ENCODE measurements around the gene DYRK1A. TPM values are rescaled to one million over a fixed set of nuclear protein-coding genes. Genes with fewer than 3 reads are reported as not detected.

Gene DYRK1A
- total RNA-seq, 1 experiment from 2014 or later: 48.7 TPM

DNA sequence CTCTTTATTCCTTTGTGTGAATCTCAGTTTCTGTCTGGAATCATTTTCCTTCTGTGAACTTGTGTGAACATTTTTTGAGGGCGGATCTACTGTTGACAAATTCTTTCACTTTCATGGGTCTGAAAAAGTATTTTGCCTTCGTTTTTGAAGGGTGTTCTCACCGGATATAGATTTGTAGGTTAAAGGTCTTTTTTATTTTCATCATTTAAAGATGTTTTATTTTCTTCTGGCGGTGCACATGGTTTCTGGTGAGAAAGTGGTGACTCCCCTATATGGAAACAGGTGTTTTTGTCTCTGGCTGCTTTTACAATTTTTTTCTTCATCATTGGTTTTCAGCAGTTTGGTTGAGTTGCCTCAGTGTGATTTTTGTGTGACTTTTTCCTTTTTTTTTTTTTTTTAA is 94.9 kb downstream of the DYRK1A start:
- intact Hi-C loops (cut with micrococcal nuclease): no loop called here
- DNase-seq: no peak
- TF ChIP-seq EZH2phosphoT487 (IDR thresholded peaks at IDR 0.05; ENCODE audit: borderline replicate concordance, low read length) (no peak), EZH2 (IDR thresholded peaks at IDR 0.05; ENCODE audit: low read length, unreplicated experiment) (no peak)
- TF ChIP-seq, protein P1, sequence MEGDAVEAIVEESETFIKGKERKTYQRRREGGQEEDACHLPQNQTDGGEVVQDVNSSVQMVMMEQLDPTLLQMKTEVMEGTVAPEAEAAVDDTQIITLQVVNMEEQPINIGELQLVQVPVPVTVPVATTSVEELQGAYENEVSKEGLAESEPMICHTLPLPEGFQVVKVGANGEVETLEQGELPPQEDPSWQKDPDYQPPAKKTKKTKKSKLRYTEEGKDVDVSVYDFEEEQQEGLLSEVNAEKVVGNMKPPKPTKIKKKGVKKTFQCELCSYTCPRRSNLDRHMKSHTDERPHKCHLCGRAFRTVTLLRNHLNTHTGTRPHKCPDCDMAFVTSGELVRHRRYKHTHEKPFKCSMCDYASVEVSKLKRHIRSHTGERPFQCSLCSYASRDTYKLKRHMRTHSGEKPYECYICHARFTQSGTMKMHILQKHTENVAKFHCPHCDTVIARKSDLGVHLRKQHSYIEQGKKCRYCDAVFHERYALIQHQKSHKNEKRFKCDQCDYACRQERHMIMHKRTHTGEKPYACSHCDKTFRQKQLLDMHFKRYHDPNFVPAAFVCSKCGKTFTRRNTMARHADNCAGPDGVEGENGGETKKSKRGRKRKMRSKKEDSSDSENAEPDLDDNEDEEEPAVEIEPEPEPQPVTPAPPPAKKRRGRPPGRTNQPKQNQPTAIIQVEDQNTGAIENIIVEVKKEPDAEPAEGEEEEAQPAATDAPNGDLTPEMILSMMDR (conservative IDR thresholded peaks at IDR 0.05; ENCODE audit: low read depth, low read length): no peak
- Histone ChIP-seq H3K4me1 (ENCODE audit: insufficient read depth, low read length) (peaks cover 21% of the 10 kb centered on the region), H4K20me1 (ENCODE audit: low read length) (peaks cover 64% of the 10 kb centered on the region), H3K4me3 (ENCODE audit: low read length) (no peak overlapping the region), H3K79me2 (ENCODE audit: low read length) (peaks cover 97% of the 10 kb centered on the region), H3K9ac (ENCODE audit: low read length) (no peak overlapping the region), H3K36me3 (ENCODE audit: low read depth, low read length) (no peaks in the 10 kb centered on the region), H2AFZ (ENCODE audit: low read length) (no peak overlapping the region), H3K4me2 (ENCODE audit: low read length) (no peak overlapping the region), H3K9me3 (ENCODE audit: low read length) (no peaks in the 10 kb centered on the region), H3K9me2 (replicated peaks; ENCODE audit: low read length) (no peaks in the 10 kb centered on the region), H3F3A (ENCODE audit: low read length, unreplicated experiment) (no peaks in the 10 kb centered on the region), H3K27ac (ENCODE audit: low read length) (no peak overlapping the region), H3K27me3 (ENCODE audit: low read length) (no peaks in the 10 kb centered on the region)
- ChIA-PET POLR2A (ENCODE audit: unreplicated experiment) (no interaction called here), CTCF (no interaction called here)
- no TSS peak for BruUV-seq (replicated peaks)
- ATAC-seq: no peak

DNA sequence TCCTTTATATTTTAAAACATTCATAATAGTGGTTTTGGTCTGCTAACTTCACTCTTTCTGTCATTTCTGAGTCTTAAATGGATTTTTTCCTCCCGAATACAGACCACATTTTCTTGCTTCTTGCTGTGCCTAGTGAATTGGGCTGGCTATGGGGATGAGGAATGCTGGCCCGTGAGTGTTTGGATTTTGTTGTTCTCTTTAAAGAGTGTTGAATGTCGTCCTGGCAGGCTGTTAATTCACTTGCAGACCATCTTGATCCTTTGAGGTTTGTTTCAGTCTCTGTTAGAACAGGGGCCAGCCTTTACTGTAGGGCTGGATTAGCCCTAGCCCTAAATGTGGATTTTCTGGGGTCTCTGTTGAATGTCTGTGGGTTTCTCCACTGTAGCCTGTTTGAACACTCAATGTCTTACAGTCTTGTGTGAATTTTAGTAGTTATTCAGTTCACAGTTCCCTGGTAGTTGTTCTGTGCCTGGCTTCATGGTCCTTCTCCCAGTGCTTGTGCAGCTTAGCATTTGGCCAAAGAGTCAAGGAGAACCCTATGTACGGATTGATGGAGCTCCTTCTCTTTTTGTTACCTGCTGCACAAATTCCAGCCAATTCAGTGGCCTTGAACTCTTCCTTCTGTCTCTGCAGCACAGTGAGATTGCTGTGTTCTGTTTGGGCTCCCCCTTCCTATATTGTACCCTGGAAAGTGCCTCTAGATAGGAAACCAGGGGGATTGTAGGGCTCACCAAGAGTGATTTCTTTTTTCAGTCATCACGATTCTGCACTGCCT is 95.7 kb downstream of the DYRK1A start:
- H3K4me2 ChIP-seq (ENCODE audit: low read length): peak overlapping the region; percentile 76; the same call in 1 of the 2 replicates
- no peaks in the 10 kb centered on the region for H3K9me2 ChIP-seq (replicated peaks; ENCODE audit: low read length)
- ATAC-seq: no peak
- intact Hi-C loops (cut with micrococcal nuclease): no loop called here
- H3K36me3 ChIP-seq (ENCODE audit: low read depth, low read length): no peaks in the 10 kb centered on the region
- peaks cover 21% of the 10 kb centered on the region for H3K4me1 ChIP-seq (ENCODE audit: insufficient read depth, low read length)
- no peak for DNase-seq
- no peaks in the 10 kb centered on the region for H3K27me3 ChIP-seq (ENCODE audit: low read length)
- peaks cover 99% of the 10 kb centered on the region for H3K79me2 ChIP-seq (ENCODE audit: low read length)
- BruUV-seq (replicated peaks): no TSS peak
- peaks cover 63% of the 10 kb centered on the region for H4K20me1 ChIP-seq (ENCODE audit: low read length)
- TF ChIP-seq EZH2phosphoT487 (IDR thresholded peaks at IDR 0.05; ENCODE audit: borderline replicate concordance, low read length): no peak
- TF ChIP-seq, protein P1 (conservative IDR thresholded peaks at IDR 0.05; ENCODE audit: low read depth, low read length): no peak
- no peak for TF ChIP-seq EZH2 (IDR thresholded peaks at IDR 0.05; ENCODE audit: low read length, unreplicated experiment)
- no peak overlapping the region for H3K27ac ChIP-seq (ENCODE audit: low read length)
- POLR2A ChIA-PET (ENCODE audit: unreplicated experiment): no interaction called here
- H3K9me3 ChIP-seq (ENCODE audit: low read length): no peaks in the 10 kb centered on the region
- CTCF ChIA-PET: interaction anchor here (0.6 kb wide), 2 partner anchors 22 to 97 kb away, joined by 3 to 5 read pairs; no protein-coding TSS in a partner anchor
- no peaks in the 10 kb centered on the region for H3F3A ChIP-seq (ENCODE audit: low read length, unreplicated experiment)
- no peak overlapping the region for H2AFZ ChIP-seq (ENCODE audit: low read length)
- no peak overlapping the region for H3K4me3 ChIP-seq (ENCODE audit: low read length)
- no peak overlapping the region for H3K9ac ChIP-seq (ENCODE audit: low read length)
